H9 (cell line): ENCODE data around the gene PODXL2. TPM values are rescaled to one million over a fixed set of nuclear protein-coding genes. Genes with fewer than 3 reads are reported as not detected.

Experiments
- DNase-seq: peaks from one replicate; pipeline ENCODE4 v3.0.0-alpha.2; 2017
- H2AFZ ChIP-seq: one replicate; pipeline ENCODE4 v1.6.1; 2013; ENCODE audit warnings: mild to moderate bottlenecking, low read length, control low read depth, moderate library complexity
- H2AK5ac ChIP-seq: 2 replicates; pipeline ENCODE4 v1.6.1; 2013; ENCODE audit warnings: low read length, control low read depth, mixed read lengths; ENCODE audit not compliant: insufficient read length
- H2BK120ac ChIP-seq: one replicate; pipeline ENCODE4 v1.6.1; 2013; ENCODE audit warnings: low read depth, mild to moderate bottlenecking, low read length, control low read depth, inconsistent platforms; ENCODE audit not compliant: poor library complexity, severe bottlenecking
- H2BK12ac ChIP-seq: 2 replicates; pipeline ENCODE4 v1.6.1; 2013; ENCODE audit warnings: low read length, control low read depth, mixed read lengths, low read depth; ENCODE audit not compliant: insufficient read length
- H2BK15ac ChIP-seq: 2 replicates; pipeline ENCODE4 v1.6.1; 2013; ENCODE audit warnings: low read depth, low read length, control low read depth
- H2BK20ac ChIP-seq: one replicate; pipeline ENCODE4 v1.6.1; 2013; ENCODE audit warnings: low read depth, mild to moderate bottlenecking, low read length, control low read depth, inconsistent platforms; ENCODE audit not compliant: poor library complexity, severe bottlenecking
- H2BK5ac ChIP-seq: 2 replicates; pipeline ENCODE4 v1.6.1; 2013; ENCODE audit warnings: low read length, control low read depth, mixed read lengths; ENCODE audit not compliant: insufficient read length
- H3K14ac ChIP-seq: 2 replicates; pipeline ENCODE4 v1.6.1; 2013; ENCODE audit warnings: low read length, control low read depth; ENCODE audit not compliant: insufficient read depth
- H3K18ac ChIP-seq: 2 replicates; pipeline ENCODE4 v1.6.1; 2013; ENCODE audit warnings: low read depth, mild to moderate bottlenecking, mixed read lengths, low read length, control low read depth; ENCODE audit not compliant: insufficient read length
- H3K23ac ChIP-seq: 2 replicates; pipeline ENCODE4 v1.6.1; 2013; ENCODE audit warnings: low read length, control low read depth, mixed read lengths, low read depth; ENCODE audit not compliant: insufficient read length
- H3K23me2 ChIP-seq: 2 replicates; pipeline ENCODE4 v1.6.1; 2013; ENCODE audit warnings: low read depth, mild to moderate bottlenecking, mixed read lengths, low read length, control low read depth; ENCODE audit not compliant: insufficient read length, poor library complexity, severe bottlenecking
- H3K27ac ChIP-seq: 2 replicates; pipeline ENCODE4 v1.5.1; 2013; ENCODE audit warnings: low read length, control low read depth, mixed read lengths, low read depth; ENCODE audit not compliant: insufficient read length
- H3K27me3 ChIP-seq: 2 replicates; pipeline ENCODE4 v1.6.1; 2013; ENCODE audit warnings: low read length, control low read depth, inconsistent platforms; ENCODE audit not compliant: insufficient read depth
- H3K4ac ChIP-seq: 2 replicates; pipeline ENCODE4 v1.6.1; 2013; ENCODE audit warnings: low read depth, mild to moderate bottlenecking, control low read depth, inconsistent platforms, low read length, moderate library complexity
- H3K4me1 ChIP-seq: 2 replicates; pipeline ENCODE4 v1.6.1; 2013; ENCODE audit warnings: low read length, control low read depth, inconsistent platforms; ENCODE audit not compliant: insufficient read depth
- H3K4me2 ChIP-seq: 2 replicates; pipeline ENCODE4 v1.6.1; 2013; ENCODE audit warnings: low read length, control low read depth, mixed read lengths; ENCODE audit not compliant: insufficient read length, insufficient read depth
- H3K56ac ChIP-seq: 2 replicates; pipeline ENCODE4 v1.6.1; 2013; ENCODE audit warnings: low read depth, mild to moderate bottlenecking, mixed read lengths, low read length, control low read depth; ENCODE audit not compliant: insufficient read length
- H3K79me1 ChIP-seq: 2 replicates; pipeline ENCODE4 v1.6.1; 2013; ENCODE audit warnings: low read depth, mild to moderate bottlenecking, moderate library complexity, low read length, control low read depth, inconsistent platforms; ENCODE audit not compliant: insufficient read depth, poor library complexity, severe bottlenecking
- H3K79me2 ChIP-seq: 2 replicates; pipeline ENCODE4 v1.6.1; 2013; ENCODE audit warnings: low read length, control low read depth, inconsistent platforms; ENCODE audit not compliant: insufficient read depth
- H3K9ac ChIP-seq: 2 replicates; pipeline ENCODE4 v1.6.1; 2013; ENCODE audit warnings: low read length, control low read depth, mixed read lengths; ENCODE audit not compliant: insufficient read length; ENCODE audit errors: extremely low read depth
- H3K9me3 ChIP-seq: one replicate; pipeline ENCODE4 v1.6.1; 2013; ENCODE audit warnings: low read depth, low read length, inconsistent platforms; ENCODE audit not compliant: control insufficient read depth
- H3T11ph ChIP-seq: one replicate; pipeline ENCODE4 v1.6.1; 2013; ENCODE audit warnings: mild to moderate bottlenecking, low read length, control low read depth, inconsistent platforms
- H4K20me1 ChIP-seq: one replicate; pipeline ENCODE4 v1.6.1; 2013; ENCODE audit not compliant: control insufficient read depth, insufficient read length, insufficient read depth
- H4K5ac ChIP-seq: 2 replicates; pipeline ENCODE4 v1.6.1; 2013; ENCODE audit warnings: low read depth, mild to moderate bottlenecking, mixed read lengths, low read length, control low read depth; ENCODE audit not compliant: insufficient read length
- H4K8ac ChIP-seq: replicated peaks from 2 replicates; pipeline ENCODE4 v1.6.1; 2013; ENCODE audit warnings: low read length, control low read depth, mixed read lengths, low read depth; ENCODE audit not compliant: insufficient read length
- H4K91ac ChIP-seq: 2 replicates; pipeline ENCODE4 v1.6.1; 2013; ENCODE audit warnings: low read depth, mild to moderate bottlenecking, moderate library complexity, mixed read lengths, low read length, control low read depth; ENCODE audit not compliant: insufficient read length
- H3K27ac Mint-ChIP-seq, 3 experiments: 2 replicates in 2 of 3; 3 replicates in 1 of 3; pipeline ENCODE4 v1.8.0; 2020 to 2021; ENCODE audit warnings: mixed read lengths in 3 of 3, mild to moderate bottlenecking in 1 of 3, moderate library complexity in 1 of 3
- H3K27me3 Mint-ChIP-seq: 2 replicates; pipeline ENCODE4 v1.8.0; 2021; ENCODE audit warnings: low read depth, mild to moderate bottlenecking, moderate library complexity, mixed read lengths
- H3K36me3 Mint-ChIP-seq, 3 experiments: 2 replicates in 2 of 3; 3 replicates in 1 of 3; pipeline ENCODE4 v1.8.0; 2020 to 2021; ENCODE audit warnings: low read depth in 3 of 3, mixed read lengths in 3 of 3; ENCODE audit not compliant: insufficient read depth in 1 of 3
- H3K4me1 Mint-ChIP-seq, 2 experiments: 2 replicates each; pipeline ENCODE4 v1.8.0; 2020; ENCODE audit warnings: mixed read lengths in 2 of 2
- H3K4me3 Mint-ChIP-seq, 2 experiments: 2 replicates in 1 of 2; 3 replicates in 1 of 2; pipeline ENCODE4 v1.8.0; 2020 to 2021; ENCODE audit warnings: mild to moderate bottlenecking in 2 of 2, mixed read lengths in 2 of 2, moderate library complexity in 1 of 2
- H3K9me3 Mint-ChIP-seq, 2 experiments: 2 replicates in 1 of 2; 3 replicates in 1 of 2; pipeline ENCODE4 v1.8.0; 2020; ENCODE audit warnings: mild to moderate bottlenecking in 2 of 2, mixed read lengths in 2 of 2, moderate library complexity in 1 of 2
- CTCF ChIP-seq: fragments of 200-600 bp; sonication (generic); conservative IDR thresholded peaks from 3 replicates; pipeline ENCODE4 v1.8.0; 2021; ENCODE audit warnings: antibody characterized with exemption, mild to moderate bottlenecking
- WGBS: extraction: QIAGEN DNeasy Blood & Tissue Kit; methylation state at CpG from one replicate; pipeline ENCODE4 v1.1.7; 2013; ENCODE audit warnings: missing lambda C conversion rate, low lambda C conversion rate, mixed read lengths; ENCODE audit not compliant: insufficient read length; ENCODE audit errors: extremely low coverage; 5-methylcytosine and 5-hydroxymethylcytosine counted together
- total RNA-seq: library from RNA; stranded (reverse); gene quantifications from 2 replicates; pipeline ENCODE4 v1.2.1, GENCODE V29; 2021

Gene PODXL2
- total RNA-seq, 1 experiment from 2014 or later, result 24.6 TPM

DNA sequence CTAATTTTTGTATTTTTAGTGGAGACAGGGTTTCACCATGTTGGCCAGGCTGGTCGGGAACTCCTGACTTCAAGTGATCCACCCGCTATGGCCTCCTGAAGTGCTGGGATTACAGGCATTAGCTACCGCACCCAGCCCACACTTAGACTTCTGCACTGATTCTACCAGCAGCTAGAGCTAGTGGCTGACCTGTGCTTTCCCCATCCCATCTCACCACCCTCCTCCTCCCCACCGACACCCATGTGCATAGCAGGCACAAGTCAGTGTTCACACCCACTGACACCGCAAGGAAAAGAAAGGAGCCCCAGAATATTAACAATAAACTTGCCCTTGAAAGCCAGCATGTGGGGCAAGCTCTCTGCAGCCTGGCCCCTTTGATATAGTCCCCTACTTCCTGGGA is 32.6 kb downstream of the PODXL2 start:
- Mint-ChIP-seq H3K36me3 (peaks cover 7 to 21% (median 17%) of the 10 kb centered on the region in 3 experiments; a peak in 6 of 7 replicates), H3K9me3 (no peaks in the 10 kb centered on the region), H3K4me3 (no peak overlapping the region), H3K27ac (no peak overlapping the region), H3K4me1 (no peaks in the 10 kb centered on the region), H3K27me3 (no peaks in the 10 kb centered on the region)
- Histone ChIP-seq H3K23ac (no peak overlapping the region), H3K27ac (no peak overlapping the region), H4K20me1 (no peaks in the 10 kb centered on the region), H4K8ac (no peak overlapping the region), H2AFZ (no peak overlapping the region), H3K4ac (no peak overlapping the region), H2BK12ac (no peak overlapping the region), H3K9me3 (no peaks in the 10 kb centered on the region), H3K23me2 (no peaks in the 10 kb centered on the region), H3K79me2 (no peaks in the 10 kb centered on the region), H2AK5ac (no peak overlapping the region), H3K9ac (no peak overlapping the region), H3K56ac (no peak overlapping the region), H3K18ac (no peak overlapping the region), H4K91ac (no peak overlapping the region), H2BK5ac (no peak overlapping the region), H3K14ac (no peak overlapping the region), H3K27me3 (no peaks in the 10 kb centered on the region), H2BK120ac (no peak overlapping the region), H3K4me1 (no peaks in the 10 kb centered on the region), H3T11ph (no peak overlapping the region), H3K4me2 (no peak overlapping the region), H2BK15ac (no peak overlapping the region), H3K79me1 (no peaks in the 10 kb centered on the region), H2BK20ac (no peak overlapping the region), H4K5ac (no peak overlapping the region)
- no peak for TF ChIP-seq CTCF
- WGBS, result no CpG with 5 or more reads among the region's 5 CpGs
- DNase-seq, result no peak
